ENCODE results near the gene CPSF6.
"Not testable (repeated sequence)": the region's sequence is repeated elsewhere in the genome, so short reads cannot be mapped to it uniquely, and the experiment has no call there.

Gene CPSF6

GRCh38 chr12:69278814-69279782 lies 39.7 kb downstream of the CPSF6 start:
- Histone ChIP-seq H4K20me1 (no peaks in the 10 kb centered on the region), H3K4me3 (no peak overlapping the region), H3K27me3 (no peaks in the 10 kb centered on the region), H3K27ac (no peak overlapping the region), H3K4me1 (no peaks in the 10 kb centered on the region), H3K9ac (no peak overlapping the region), H3K9me3 (no peaks in the 10 kb centered on the region), H3K36me3 (peaks cover 8% of the 10 kb centered on the region; the same call in 1 of the 2 replicates), H3K4me2 (no peak overlapping the region)
- TF ChIP-seq Cebpa-rat (IDR thresholded peaks at IDR 0.05), result no peak

DNA sequence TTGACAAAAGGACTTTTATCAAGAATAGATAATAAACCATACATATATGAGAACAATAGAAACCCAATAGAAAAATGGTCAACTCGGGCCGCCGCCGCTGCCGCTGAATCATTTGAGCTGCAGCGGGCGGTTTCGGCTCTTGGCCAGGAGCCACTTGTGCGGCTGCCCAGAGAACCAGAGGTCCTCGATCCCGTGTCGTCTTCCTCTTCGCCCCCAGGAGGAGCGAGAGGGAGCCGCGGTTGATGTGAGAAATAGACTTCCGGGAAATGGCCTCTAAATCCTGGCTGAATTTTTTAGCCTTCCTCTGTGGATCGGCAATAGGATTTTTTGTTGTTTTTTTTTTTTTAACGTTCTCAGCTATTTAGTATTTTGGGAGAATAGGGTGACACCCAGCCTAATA lies 44.8 kb downstream of the CPSF6 start:
- TF ChIP-seq Cebpa-rat (IDR thresholded peaks at IDR 0.05), result no peak
- no peak overlapping the region for H3K27ac ChIP-seq
- H3K27me3 ChIP-seq, result no peaks in the 10 kb centered on the region
- no peak overlapping the region for H3K4me3 ChIP-seq
- no peak overlapping the region for H3K4me2 ChIP-seq
- peaks cover 1% of the 10 kb centered on the region; the same call in 1 of the 2 replicates for H3K36me3 ChIP-seq
- no peak overlapping the region for H3K9ac ChIP-seq
- H4K20me1 ChIP-seq, result no peaks in the 10 kb centered on the region
- H3K9me3 ChIP-seq, result no peaks in the 10 kb centered on the region
- no peaks in the 10 kb centered on the region for H3K4me1 ChIP-seq

DNA sequence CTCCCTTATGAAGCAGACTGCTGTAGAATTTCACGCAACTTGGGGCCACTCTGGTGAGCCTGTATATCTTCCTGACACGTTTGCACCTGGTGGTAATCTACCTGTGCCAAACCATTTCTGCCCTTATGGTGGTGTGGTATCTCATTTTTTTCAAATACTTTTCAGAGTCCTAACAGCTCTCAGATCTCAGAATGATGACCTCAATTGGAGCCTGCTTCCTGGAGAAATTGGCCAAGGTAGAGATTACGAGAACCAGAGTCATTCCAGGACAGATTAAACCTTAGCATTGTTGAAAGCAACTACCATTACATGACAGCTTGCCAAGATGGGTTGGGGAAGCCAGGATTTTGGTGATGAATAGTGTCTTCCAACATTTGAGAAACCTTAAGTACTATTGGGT lies 48.2 kb downstream of the CPSF6 start:
- Histone ChIP-seq H3K9me3 (no peaks in the 10 kb centered on the region), H3K27ac (no peak overlapping the region), H3K4me2 (no peak overlapping the region), H3K27me3 (no peaks in the 10 kb centered on the region), H3K36me3 (no peaks in the 10 kb centered on the region), H3K9ac (no peak overlapping the region), H3K4me3 (no peak overlapping the region), H3K4me1 (no peaks in the 10 kb centered on the region), H4K20me1 (no peaks in the 10 kb centered on the region)
- TF ChIP-seq Cebpa-rat (IDR thresholded peaks at IDR 0.05), result no peak

DNA sequence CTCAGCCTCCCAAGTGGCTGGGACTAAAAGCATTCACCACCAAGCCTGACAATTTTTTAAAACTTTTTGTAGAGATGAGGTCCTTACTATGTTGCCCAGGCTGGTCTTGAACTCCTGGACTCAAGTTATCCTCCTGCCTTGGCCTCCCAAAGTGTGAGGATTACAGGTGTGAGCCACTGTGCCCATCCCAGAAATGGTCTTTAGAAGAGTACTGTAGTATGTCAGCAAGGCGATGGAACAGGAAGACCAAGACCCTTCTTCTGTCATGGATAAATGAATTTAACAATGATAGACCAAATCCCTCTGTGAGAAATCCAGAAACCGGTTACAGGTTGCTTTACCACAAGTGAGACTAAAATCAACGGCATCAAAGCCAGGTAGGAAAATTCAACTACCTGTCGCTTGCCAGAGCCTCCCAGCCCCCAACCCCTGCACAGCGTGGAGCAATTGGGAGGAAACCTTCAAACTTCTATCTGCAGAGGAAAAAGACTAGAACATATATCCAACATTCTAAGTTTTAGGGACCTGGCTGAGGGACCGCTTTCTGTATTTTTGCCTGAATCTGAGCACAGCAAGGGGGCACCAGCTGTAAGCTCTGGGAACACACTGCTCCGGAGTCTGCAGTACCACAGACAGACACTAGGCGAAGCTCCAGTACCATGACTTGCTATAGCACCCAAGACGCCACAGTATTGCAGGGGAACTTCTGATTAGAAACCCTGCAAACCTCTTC lies 51.3 kb downstream of the CPSF6 start:
- Histone ChIP-seq H3K4me1 (no peaks in the 10 kb centered on the region), H3K4me2 (no peak overlapping the region), H4K20me1 (no peaks in the 10 kb centered on the region), H3K27ac (no peak overlapping the region), H3K9ac (no peak overlapping the region), H3K27me3 (no peaks in the 10 kb centered on the region), H3K9me3 (no peaks in the 10 kb centered on the region), H3K4me3 (no peak overlapping the region), H3K36me3 (no peaks in the 10 kb centered on the region)
- TF ChIP-seq Cebpa-rat (IDR thresholded peaks at IDR 0.05), result no peak

GRCh38 chr12:69291278-69291593 lies 51.9 kb downstream of the CPSF6 start:
- Histone ChIP-seq H3K27ac (no peak overlapping the region), H4K20me1 (no peaks in the 10 kb centered on the region), H3K9me3 (no peaks in the 10 kb centered on the region), H3K4me3 (no peak overlapping the region), H3K4me1 (no peaks in the 10 kb centered on the region), H3K4me2 (no peak overlapping the region), H3K9ac (no peak overlapping the region), H3K36me3 (no peaks in the 10 kb centered on the region), H3K27me3 (no peaks in the 10 kb centered on the region)
- TF ChIP-seq Cebpa-rat (IDR thresholded peaks at IDR 0.05), result no peak

DNA sequence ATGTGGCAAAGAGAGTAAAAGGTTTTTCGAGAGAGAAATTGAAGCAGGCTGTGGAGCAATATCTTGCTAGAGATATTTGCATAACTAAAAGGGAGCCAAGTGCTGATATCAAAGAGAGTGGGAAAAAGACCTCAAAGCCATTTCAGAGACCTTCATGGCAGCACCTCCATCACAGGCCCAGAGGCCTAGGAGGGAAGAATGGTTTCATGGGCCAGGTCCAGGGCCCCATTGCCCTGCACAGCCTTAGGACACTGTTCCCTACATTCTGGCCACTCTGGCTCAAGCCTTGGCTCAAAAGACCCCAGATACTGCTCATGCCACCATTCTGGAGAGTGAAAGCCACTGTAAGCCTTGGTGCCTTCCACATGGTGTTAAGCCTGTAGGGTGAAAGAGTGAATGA lies 58.8 kb downstream of the CPSF6 start:
- Histone ChIP-seq H3K9me3 (peaks cover 15% of the 10 kb centered on the region), H3K27ac (no peak overlapping the region), H3K27me3 (no peaks in the 10 kb centered on the region), H3K36me3 (no peaks in the 10 kb centered on the region), H3K4me1 (no peaks in the 10 kb centered on the region), H3K9ac (no peak overlapping the region), H3K4me3 (no peak overlapping the region), H4K20me1 (no peaks in the 10 kb centered on the region), H3K4me2 (no peak overlapping the region)
- TF ChIP-seq Cebpa-rat (IDR thresholded peaks at IDR 0.05), result no peak

DNA sequence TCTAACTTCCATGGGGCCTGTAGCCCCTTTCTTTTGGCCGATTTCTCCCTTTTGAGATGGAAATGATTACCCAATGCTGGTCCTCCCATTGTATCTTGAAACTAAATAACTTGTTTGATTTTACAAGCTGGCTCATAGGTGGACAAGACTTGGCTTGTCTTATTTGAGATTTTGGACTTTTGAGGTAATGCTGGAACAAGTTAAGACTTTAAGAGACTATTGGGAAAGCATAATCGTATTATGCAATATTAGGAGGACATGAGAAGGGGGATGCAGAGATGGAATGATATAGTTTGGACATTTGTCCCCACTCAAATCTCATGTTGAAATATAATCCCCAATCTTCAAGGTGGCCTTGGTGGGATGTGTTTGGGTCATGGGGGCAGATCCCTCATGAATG lies 59.6 kb downstream of the CPSF6 start:
- no peak overlapping the region for H3K9ac ChIP-seq
- TF ChIP-seq Cebpa-rat (IDR thresholded peaks at IDR 0.05), result no peak
- no peak overlapping the region for H3K4me2 ChIP-seq
- no peaks in the 10 kb centered on the region for H4K20me1 ChIP-seq
- H3K27me3 ChIP-seq, result no peaks in the 10 kb centered on the region
- H3K36me3 ChIP-seq, result no peaks in the 10 kb centered on the region
- no peaks in the 10 kb centered on the region for H3K4me1 ChIP-seq
- H3K9me3 ChIP-seq, result peaks cover 16% of the 10 kb centered on the region
- no peak overlapping the region for H3K4me3 ChIP-seq
- H3K27ac ChIP-seq, result no peak overlapping the region

DNA sequence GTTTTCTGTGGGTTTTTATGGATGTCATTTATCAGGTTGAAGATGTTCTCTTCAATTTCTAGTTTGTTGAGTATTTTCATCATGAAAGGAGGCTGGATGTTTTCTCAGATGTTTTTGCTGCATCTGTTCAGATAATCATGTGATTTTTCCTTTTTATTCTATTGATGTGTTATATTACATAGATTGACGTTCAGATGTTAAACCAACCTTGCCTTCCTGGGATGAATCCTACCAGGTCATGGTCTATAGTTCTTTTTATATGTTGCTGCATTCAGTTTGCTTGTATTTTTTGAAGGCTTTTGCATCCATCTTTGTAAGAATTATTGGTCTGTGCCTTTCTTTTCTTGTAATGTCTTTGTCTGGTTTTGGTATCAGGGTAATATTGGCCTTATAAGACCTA lies 64.9 kb downstream of the CPSF6 start:
- Histone ChIP-seq H3K4me1 (no peaks in the 10 kb centered on the region), H3K9ac (no peak overlapping the region), H3K4me3 (no peak overlapping the region), H3K27me3 (no peaks in the 10 kb centered on the region), H3K36me3 (no peaks in the 10 kb centered on the region), H4K20me1 (no peaks in the 10 kb centered on the region), H3K27ac (no peak overlapping the region), H3K4me2 (no peak overlapping the region), H3K9me3 (peaks cover 15% of the 10 kb centered on the region)
- TF ChIP-seq Cebpa-rat (IDR thresholded peaks at IDR 0.05), result no peak

GRCh38 chr12:69309461-69309860 lies 70.1 kb downstream of the CPSF6 start:
- no peaks in the 10 kb centered on the region for H3K27me3 ChIP-seq
- H3K36me3 ChIP-seq, result no peaks in the 10 kb centered on the region
- no peak overlapping the region for H3K27ac ChIP-seq
- no peaks in the 10 kb centered on the region for H3K4me1 ChIP-seq
- no peak overlapping the region for H3K4me2 ChIP-seq
- no peak overlapping the region for H3K9ac ChIP-seq
- no peaks in the 10 kb centered on the region for H4K20me1 ChIP-seq
- H3K9me3 ChIP-seq, result peaks cover 14% of the 10 kb centered on the region
- no peak for TF ChIP-seq Cebpa-rat (IDR thresholded peaks at IDR 0.05)
- H3K4me3 ChIP-seq, result no peak overlapping the region

DNA sequence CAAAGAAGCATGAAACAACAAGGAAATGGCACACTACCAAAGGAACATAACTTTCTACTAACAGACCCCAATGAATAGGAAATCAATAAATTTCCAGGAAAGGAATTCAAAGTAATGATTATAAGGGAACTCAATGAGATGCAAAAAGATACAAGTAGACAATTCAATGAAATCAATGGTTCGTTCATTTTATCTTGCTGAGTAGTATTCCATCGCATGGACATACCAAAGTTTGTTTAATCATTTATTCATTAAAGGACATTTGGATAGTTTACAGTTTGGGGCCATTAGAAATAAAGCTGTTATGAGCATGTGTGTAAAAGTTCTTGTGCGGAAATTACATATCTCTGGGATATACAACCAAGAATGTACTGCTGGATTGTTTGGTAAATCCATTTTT lies 73.8 kb downstream of the CPSF6 start:
- H3K4me3 ChIP-seq, result no peak overlapping the region
- no peak overlapping the region for H3K9ac ChIP-seq
- H3K36me3 ChIP-seq, result no peaks in the 10 kb centered on the region
- H3K9me3 ChIP-seq, result peaks cover 33% of the 10 kb centered on the region
- no peaks in the 10 kb centered on the region for H3K27me3 ChIP-seq
- H3K4me2 ChIP-seq, result no peak overlapping the region
- no peaks in the 10 kb centered on the region for H3K4me1 ChIP-seq
- H3K27ac ChIP-seq, result no peak overlapping the region
- no peaks in the 10 kb centered on the region for H4K20me1 ChIP-seq
- no peak for TF ChIP-seq Cebpa-rat (IDR thresholded peaks at IDR 0.05)

DNA sequence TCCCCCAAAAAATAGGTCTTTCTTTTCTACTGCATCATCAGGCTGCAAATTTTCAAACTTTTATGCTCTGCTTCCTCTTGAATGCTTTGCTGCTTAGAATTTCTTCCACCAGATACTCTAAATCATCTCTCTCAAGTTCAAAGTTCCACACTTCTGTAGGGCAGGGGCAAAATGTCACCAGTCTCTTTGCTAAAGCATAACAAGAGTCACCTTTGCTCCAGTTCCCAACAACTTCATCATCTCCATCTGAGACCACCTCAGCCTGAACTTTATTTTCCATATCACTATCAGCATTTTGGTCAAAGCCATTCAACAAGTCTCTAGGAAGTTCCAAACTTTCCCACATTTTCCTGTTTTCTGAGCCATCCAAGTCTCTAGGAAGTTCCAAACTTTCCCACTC lies 77.4 kb downstream of the CPSF6 start:
- not testable (repeated sequence) for H3K4me2 ChIP-seq, H3K4me1 ChIP-seq, H4K20me1 ChIP-seq, H3K4me3 ChIP-seq, H3K36me3 ChIP-seq, H3K27me3 ChIP-seq, H3K27ac ChIP-seq, H3K9ac ChIP-seq
- peaks cover 52% of the 10 kb centered on the region for H3K9me3 ChIP-seq

DNA sequence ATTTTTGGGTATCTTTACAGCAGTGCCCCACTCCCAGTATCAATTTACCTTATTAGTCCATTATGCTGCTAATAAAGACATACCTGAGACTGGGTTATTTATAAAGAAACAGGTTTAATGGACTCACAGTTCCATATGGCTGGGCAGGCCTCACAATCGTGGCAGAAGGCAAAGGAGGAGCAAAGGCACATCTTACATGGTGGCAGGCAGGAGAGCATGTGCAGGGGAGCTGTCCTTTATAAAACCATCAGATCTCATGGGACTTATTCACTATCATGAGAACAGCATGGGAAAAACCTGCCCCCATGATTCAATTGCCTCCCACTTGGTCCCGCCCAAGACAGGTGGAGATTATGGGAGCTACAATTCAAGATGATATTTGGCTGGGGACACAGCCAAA lies 77.9 kb downstream of the CPSF6 start:
- Histone ChIP-seq H3K9me3 (peaks cover 54% of the 10 kb centered on the region), H3K4me1 (peaks cover 11% of the 10 kb centered on the region)
- H3K4me3 ChIP-seq, H4K20me1 ChIP-seq, H3K27ac ChIP-seq, H3K27me3 ChIP-seq, H3K4me2 ChIP-seq, H3K36me3 ChIP-seq, H3K9ac ChIP-seq: not testable (repeated sequence)

All from BLaER1 (cell line).